Vagina (tissue), 2 donors: ENCODE data around the gene SRD5A1. TPM values are rescaled to one million over a fixed set of nuclear protein-coding genes. Genes with fewer than 3 reads are reported as not detected.

Experiments used
- DNase-seq, 2 donors: peaks; one replicate each; pipeline ENCODE4 v3.0.0-alpha.2; 2017; ENCODE audit errors: extremely low spot score in 2 of 2
- H3K27ac ChIP-seq: fragments of 200-600 bp; sonication (generic); one replicate; pipeline ENCODE4 v1.5.1; 2019
- H3K27me3 ChIP-seq: fragments of 200-600 bp; sonication (generic); one replicate; pipeline ENCODE4 v1.5.1; 2019
- H3K36me3 ChIP-seq, 2 donors: fragments of 200-600 bp; sonication (generic); one replicate each; pipeline ENCODE4 v1.5.1; 2017 to 2019
- H3K4me1 ChIP-seq: fragments of 200-600 bp; sonication (generic); one replicate; pipeline ENCODE4 v1.5.1; 2019
- H3K4me3 ChIP-seq, 2 donors: fragments of 200-600 bp; sonication (generic); 1 replicate in 1 of 2; 2 replicates in 1 of 2; pipeline ENCODE4 v1.5.1; 2016 to 2019
- H3K9me3 ChIP-seq: fragments of 200-600 bp; sonication (generic); one replicate; pipeline ENCODE4 v1.5.1; 2019
- POLR2A ChIP-seq, 2 donors: fragments of 450-650 bp; IDR thresholded peaks; one replicate each; pipeline ENCODE4 v1.6.1; 2017; ENCODE audit warnings: antibody characterized with exemption in 2 of 2, mild to moderate bottlenecking in 2 of 2, moderate library complexity in 2 of 2
- POLR2AphosphoS5 ChIP-seq, 2 donors: sonication (generic); formaldehyde crosslinking; IDR thresholded peaks; one replicate each; pipeline ENCODE4 v1.9.0; 2017; ENCODE audit warnings: antibody characterized with exemption in 2 of 2, mild to moderate bottlenecking in 2 of 2, low read depth in 1 of 2; ENCODE audit not compliant: insufficient read depth in 1 of 2
- intact Hi-C: fragments of 100-400 bp; cut with DNase I; formaldehyde crosslinking; loops from one replicate; pipeline ENCODE4 v1.15.1; 2023
- total RNA-seq: library from RNA; depleted of rRNA; stranded (reverse); fragments of >200 nt; gene quantifications from one replicate; pipeline ENCODE4 v1.2.3, GENCODE V29; 2016
- TF ChIP-seq, protein P1 (sequence below), 3 experiments: fragments of 450-650 bp in 2 of 3; fragments of 200-600 bp in 1 of 3; sonication (generic) in 1 of 3; IDR thresholded peaks; one replicate each; pipeline ENCODE4 v1.5.1; 2017 to 2019; ENCODE audit warnings: antibody characterized with exemption in 3 of 3, mild to moderate bottlenecking in 2 of 3, moderate library complexity in 2 of 3

SRD5A1 gene
- total RNA-seq, 1 donor from 2014 or later, result 45.4 TPM

DNA sequence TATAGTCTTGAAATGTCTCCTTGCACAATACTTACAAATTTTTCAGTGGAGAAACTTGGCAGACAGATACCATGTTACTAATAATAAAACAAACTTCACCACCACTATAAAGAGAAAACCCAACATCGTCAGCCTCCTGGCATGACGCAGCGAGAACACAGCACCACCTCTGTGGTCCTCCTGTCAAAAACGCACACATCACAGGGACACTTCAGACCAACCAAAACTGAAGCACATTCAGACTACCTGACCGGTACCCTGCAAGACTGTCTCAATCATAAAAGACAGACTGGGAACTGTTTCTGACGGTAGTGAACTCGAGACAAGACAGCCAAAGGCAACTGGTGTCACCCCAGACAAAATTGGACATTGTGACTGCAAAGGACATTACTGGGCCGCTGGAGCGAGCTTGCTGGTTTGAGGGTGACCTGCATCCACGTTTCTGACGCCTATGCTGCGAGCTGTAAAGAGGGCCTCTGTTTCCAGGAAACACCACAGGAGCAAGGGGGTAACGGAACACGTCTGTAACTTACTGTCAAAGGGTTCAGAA lies 34.8 kb upstream of the SRD5A1 start:
- no peak for TF ChIP-seq POLR2A (IDR thresholded peaks at IDR 0.05)
- TF ChIP-seq, protein P1, sequence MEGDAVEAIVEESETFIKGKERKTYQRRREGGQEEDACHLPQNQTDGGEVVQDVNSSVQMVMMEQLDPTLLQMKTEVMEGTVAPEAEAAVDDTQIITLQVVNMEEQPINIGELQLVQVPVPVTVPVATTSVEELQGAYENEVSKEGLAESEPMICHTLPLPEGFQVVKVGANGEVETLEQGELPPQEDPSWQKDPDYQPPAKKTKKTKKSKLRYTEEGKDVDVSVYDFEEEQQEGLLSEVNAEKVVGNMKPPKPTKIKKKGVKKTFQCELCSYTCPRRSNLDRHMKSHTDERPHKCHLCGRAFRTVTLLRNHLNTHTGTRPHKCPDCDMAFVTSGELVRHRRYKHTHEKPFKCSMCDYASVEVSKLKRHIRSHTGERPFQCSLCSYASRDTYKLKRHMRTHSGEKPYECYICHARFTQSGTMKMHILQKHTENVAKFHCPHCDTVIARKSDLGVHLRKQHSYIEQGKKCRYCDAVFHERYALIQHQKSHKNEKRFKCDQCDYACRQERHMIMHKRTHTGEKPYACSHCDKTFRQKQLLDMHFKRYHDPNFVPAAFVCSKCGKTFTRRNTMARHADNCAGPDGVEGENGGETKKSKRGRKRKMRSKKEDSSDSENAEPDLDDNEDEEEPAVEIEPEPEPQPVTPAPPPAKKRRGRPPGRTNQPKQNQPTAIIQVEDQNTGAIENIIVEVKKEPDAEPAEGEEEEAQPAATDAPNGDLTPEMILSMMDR (IDR thresholded peaks at IDR 0.05), result no peak
- TF ChIP-seq POLR2AphosphoS5 (IDR thresholded peaks at IDR 0.05; ENCODE audit: insufficient read depth in 1 of 2, low read depth in 1 of 2), result no peak
- intact Hi-C loops, result no loop called here
- Histone ChIP-seq H3K27me3 (no peaks in the 10 kb centered on the region), H3K27ac (no peak overlapping the region), H3K36me3 (peaks cover 0 to 50% of the 10 kb centered on the region in 2 donors), H3K9me3 (no peaks in the 10 kb centered on the region), H3K4me3 (no peak overlapping the region), H3K4me1 (no peaks in the 10 kb centered on the region)
- peak; percentile 64 to 70 for DNase-seq

DNA sequence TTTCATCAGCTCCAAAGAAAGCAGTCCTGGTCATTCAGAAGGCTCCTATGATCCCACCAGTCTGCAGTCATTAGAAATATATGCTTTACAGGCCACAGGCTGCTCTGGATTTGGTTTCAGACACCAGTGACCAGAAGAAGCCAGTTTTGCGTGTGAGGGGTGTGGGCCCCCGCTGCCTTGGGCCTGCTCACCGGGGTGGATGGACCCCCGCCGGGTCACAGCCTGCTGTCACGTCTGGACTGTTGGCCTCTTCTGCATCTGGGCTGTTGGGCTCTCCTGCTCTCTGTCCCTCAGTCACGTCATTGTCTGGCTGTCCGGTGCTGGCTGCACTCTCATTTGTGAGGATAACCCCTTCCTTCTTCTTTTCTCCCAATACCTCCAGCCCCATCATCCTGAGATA lies 33.5 kb upstream of the SRD5A1 start:
- Histone ChIP-seq H3K27me3 (no peaks in the 10 kb centered on the region), H3K9me3 (no peaks in the 10 kb centered on the region), H3K4me1 (no peaks in the 10 kb centered on the region), H3K4me3 (no peak overlapping the region), H3K27ac (no peak overlapping the region), H3K36me3 (peaks cover 0 to 63% of the 10 kb centered on the region in 2 donors)
- intact Hi-C loops, result no loop called here
- TF ChIP-seq, protein P1 (IDR thresholded peaks at IDR 0.05), result no peak
- no peak for TF ChIP-seq POLR2A (IDR thresholded peaks at IDR 0.05)
- DNase-seq, result peak in 1 of 2 donors; percentile 43

GRCh38 chr5:6601271-6601670 lies 32.0 kb upstream of the SRD5A1 start:
- intact Hi-C loops, result no loop called here
- no peak for DNase-seq
- Histone ChIP-seq H3K27me3 (no peaks in the 10 kb centered on the region), H3K4me3 (no peak overlapping the region), H3K9me3 (no peaks in the 10 kb centered on the region), H3K4me1 (no peaks in the 10 kb centered on the region), H3K27ac (no peak overlapping the region), H3K36me3 (peaks cover 0 to 79% of the 10 kb centered on the region in 2 donors)
- TF ChIP-seq POLR2AphosphoS5 (IDR thresholded peaks at IDR 0.05; ENCODE audit: insufficient read depth in 1 of 2, low read depth in 1 of 2), result no peak
- TF ChIP-seq POLR2A (IDR thresholded peaks at IDR 0.05), result no peak
- TF ChIP-seq, protein P1 (IDR thresholded peaks at IDR 0.05), result no peak

GRCh38 chr5:6601816-6602215 lies 31.4 kb upstream of the SRD5A1 start:
- Histone ChIP-seq H3K4me1 (no peaks in the 10 kb centered on the region), H3K4me3 (no peak overlapping the region), H3K27me3 (no peaks in the 10 kb centered on the region), H3K36me3 (peaks cover 0 to 84% of the 10 kb centered on the region in 2 donors), H3K9me3 (no peaks in the 10 kb centered on the region), H3K27ac (no peak overlapping the region)
- no peak for TF ChIP-seq POLR2A (IDR thresholded peaks at IDR 0.05)
- TF ChIP-seq POLR2AphosphoS5 (IDR thresholded peaks at IDR 0.05; ENCODE audit: insufficient read depth in 1 of 2, low read depth in 1 of 2), result no peak
- TF ChIP-seq, protein P1 (IDR thresholded peaks at IDR 0.05), result no peak
- intact Hi-C loops, result no loop called here
- DNase-seq, result no peak

DNA sequence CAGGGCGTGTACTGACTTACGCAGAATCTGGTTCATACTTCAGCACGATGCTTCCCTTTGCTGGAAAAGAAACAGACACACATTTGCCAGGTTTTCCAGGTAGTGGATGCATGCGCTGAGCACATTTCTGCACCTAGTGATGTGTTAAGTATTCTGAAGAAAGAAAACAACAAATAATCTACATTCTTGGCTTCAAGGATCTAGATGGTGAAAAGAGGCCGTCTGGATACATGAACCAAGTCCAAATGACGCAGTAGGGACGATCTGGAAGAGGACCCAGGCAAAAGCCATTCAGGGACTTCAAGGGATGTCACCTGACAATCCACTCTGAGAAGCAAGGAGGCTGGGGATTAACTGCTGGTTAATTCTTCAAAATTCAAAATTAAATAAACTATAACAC lies 30.8 kb upstream of the SRD5A1 start:
- Histone ChIP-seq H3K27ac (no peak overlapping the region), H3K9me3 (no peaks in the 10 kb centered on the region), H3K4me3 (no peak overlapping the region), H3K36me3 (peaks cover 0 to 88% of the 10 kb centered on the region in 2 donors), H3K27me3 (no peaks in the 10 kb centered on the region), H3K4me1 (no peaks in the 10 kb centered on the region)
- DNase-seq, result no peak
- intact Hi-C loops, result no loop called here
- TF ChIP-seq, protein P1 (IDR thresholded peaks at IDR 0.05), result no peak
- TF ChIP-seq POLR2AphosphoS5 (IDR thresholded peaks at IDR 0.05; ENCODE audit: insufficient read depth in 1 of 2, low read depth in 1 of 2) (no peak), POLR2A (IDR thresholded peaks at IDR 0.05) (no peak)
